ENCODE measurements around the gene SOD2. TPM values are rescaled to one million over a fixed set of nuclear protein-coding genes. Genes with fewer than 3 reads are reported as not detected.

The SOD2 gene
- polyA plus RNA-seq, 1 of the 3 experiments (the other 2 are of a cell fraction): 26.8 TPM

DNA sequence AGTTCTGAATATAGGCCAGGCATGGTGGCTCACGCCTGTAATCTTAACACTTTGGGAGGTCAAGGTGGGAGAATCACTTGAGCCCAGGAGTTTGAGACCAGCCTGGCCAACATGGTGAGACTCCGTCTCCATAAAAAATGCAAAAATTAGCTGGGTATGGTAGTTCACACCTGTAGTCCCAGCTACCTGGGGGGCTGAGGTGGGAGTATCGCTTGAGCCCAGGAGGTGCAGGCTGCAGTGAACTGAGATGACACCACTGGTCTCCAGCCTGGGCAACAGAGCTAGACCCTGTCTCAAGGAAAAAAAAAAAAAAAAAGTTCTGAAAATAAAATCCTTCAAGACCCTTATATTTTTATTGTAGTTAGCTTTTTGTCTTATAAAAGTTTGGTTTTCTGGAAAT, 22.6 kb upstream of the SOD2 start:
- H2AFZ ChIP-seq (ENCODE audit: low read depth): no peak overlapping the region
- ChIA-PET POLR2A (no interaction called here), CTCF (no interaction called here)
- no peak overlapping the region for H3K4me2 ChIP-seq
- H3K27ac ChIP-seq (ENCODE audit: low read depth in 2 of 2, low read length in 1 of 2): no peak overlapping the region
- no peaks in the 10 kb centered on the region for H3K27me3 ChIP-seq (ENCODE audit: insufficient read depth)
- no peaks in the 10 kb centered on the region for H3K4me1 ChIP-seq (ENCODE audit: control insufficient read depth in 1 of 2, insufficient read depth in 2 of 2, low read depth in 1 of 2, low read length in 1 of 2)
- peaks cover 0 to 11% of the 10 kb centered on the region in 2 experiments for H3K36me3 ChIP-seq (replicated peaks in 1 of 2; ENCODE audit: control insufficient read depth in 1 of 2, insufficient read depth in 2 of 2, low read length in 1 of 2)
- H3K4me3 ChIP-seq (ENCODE audit: low read depth in 2 of 2, low read length in 1 of 2): no peak overlapping the region
- no peaks in the 10 kb centered on the region for H3K9me2 ChIP-seq
- H3K9ac ChIP-seq: no peak overlapping the region
- H3F3A ChIP-seq (replicated peaks; ENCODE audit: insufficient read depth): peaks cover 12% of the 10 kb centered on the region
- 97% methylated on average over 3 of the region's 3 CpGs for WGBS (ENCODE audit: low lambda C conversion rate)
- no peaks in the 10 kb centered on the region for H3K9me3 ChIP-seq
- DNase-seq: no peak
- no peak for TF ChIP-seq RCOR1 (IDR thresholded peaks at IDR 0.05; ENCODE audit: low read length)
- TF ChIP-seq RFX5 (IDR thresholded peaks at IDR 0.05; ENCODE audit: low read length): no peak
- no peak for TF ChIP-seq RAD21 (IDR thresholded peaks at IDR 0.05; ENCODE audit: low read length)
- TF ChIP-seq, protein P1, sequence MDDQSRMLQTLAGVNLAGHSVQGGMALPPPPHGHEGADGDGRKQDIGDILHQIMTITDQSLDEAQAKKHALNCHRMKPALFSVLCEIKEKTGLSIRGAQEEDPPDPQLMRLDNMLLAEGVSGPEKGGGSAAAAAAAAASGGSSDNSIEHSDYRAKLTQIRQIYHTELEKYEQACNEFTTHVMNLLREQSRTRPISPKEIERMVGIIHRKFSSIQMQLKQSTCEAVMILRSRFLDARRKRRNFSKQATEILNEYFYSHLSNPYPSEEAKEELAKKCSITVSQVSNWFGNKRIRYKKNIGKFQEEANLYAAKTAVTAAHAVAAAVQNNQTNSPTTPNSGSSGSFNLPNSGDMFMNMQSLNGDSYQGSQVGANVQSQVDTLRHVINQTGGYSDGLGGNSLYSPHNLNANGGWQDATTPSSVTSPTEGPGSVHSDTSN (IDR thresholded peaks at IDR 0.05): no peak
- no peak for TF ChIP-seq EZH2phosphoT487 (IDR thresholded peaks at IDR 0.05; ENCODE audit: borderline replicate concordance, low read depth)
- no peak for TF ChIP-seq USF1 (IDR thresholded peaks at IDR 0.05; ENCODE audit: borderline replicate concordance, low read depth)
- no peak for TF ChIP-seq JUND (IDR thresholded peaks at IDR 0.05)
- TF ChIP-seq POLR2AphosphoS5 (IDR thresholded peaks at IDR 0.05; ENCODE audit: low read depth, low read length): no peak
- no peak for TF ChIP-seq FOXM1 (IDR thresholded peaks at IDR 0.05; ENCODE audit: low read depth)
- H3K79me2 ChIP-seq (ENCODE audit: insufficient read depth): peaks cover 13% of the 10 kb centered on the region; the same call in 1 of the 2 replicates
- H4K20me1 ChIP-seq (ENCODE audit: insufficient read depth): no peaks in the 10 kb centered on the region; the same call in 1 of the 2 replicates

DNA sequence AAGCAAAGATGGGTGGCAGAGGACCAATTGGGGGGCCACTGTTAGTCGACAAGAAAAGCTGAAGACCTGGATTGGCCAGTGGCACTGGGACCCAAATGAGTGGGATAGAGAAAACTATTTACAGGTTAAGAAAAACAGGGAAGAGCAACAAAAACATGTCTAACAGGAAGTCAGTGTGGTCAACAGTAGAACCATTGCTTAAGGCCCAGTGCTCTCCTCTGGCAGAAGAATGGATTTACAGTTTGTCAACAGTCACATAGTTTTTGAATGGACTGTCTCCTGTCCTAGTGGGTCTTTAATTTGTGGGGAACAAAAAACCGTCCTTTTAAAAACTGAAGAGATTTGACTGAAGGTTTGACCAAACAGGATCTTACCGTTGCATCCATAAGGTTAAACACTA, 22.1 kb upstream of the SOD2 start:
- ChIA-PET POLR2A (no interaction called here), CTCF (no interaction called here)
- H3K4me2 ChIP-seq: no peak overlapping the region
- WGBS (ENCODE audit: low lambda C conversion rate): 82% methylated on average over 3 of the region's 3 CpGs
- no peak overlapping the region for H3K4me3 ChIP-seq (ENCODE audit: low read depth in 2 of 2, low read length in 1 of 2)
- no peaks in the 10 kb centered on the region for H3K9me2 ChIP-seq
- TF ChIP-seq RAD21 (IDR thresholded peaks at IDR 0.05; ENCODE audit: low read length) (no peak), YY1 (IDR thresholded peaks at IDR 0.05; ENCODE audit: low read depth) (no peak), RCOR1 (IDR thresholded peaks at IDR 0.05; ENCODE audit: low read length) (no peak), TAF1 (IDR thresholded peaks at IDR 0.05; ENCODE audit: borderline replicate concordance, low read depth, low read length) (no peak), GATA2 (CRISPR knock-in tag; IDR thresholded peaks at IDR 0.05) (no peak)
- TF ChIP-seq, protein P2, sequence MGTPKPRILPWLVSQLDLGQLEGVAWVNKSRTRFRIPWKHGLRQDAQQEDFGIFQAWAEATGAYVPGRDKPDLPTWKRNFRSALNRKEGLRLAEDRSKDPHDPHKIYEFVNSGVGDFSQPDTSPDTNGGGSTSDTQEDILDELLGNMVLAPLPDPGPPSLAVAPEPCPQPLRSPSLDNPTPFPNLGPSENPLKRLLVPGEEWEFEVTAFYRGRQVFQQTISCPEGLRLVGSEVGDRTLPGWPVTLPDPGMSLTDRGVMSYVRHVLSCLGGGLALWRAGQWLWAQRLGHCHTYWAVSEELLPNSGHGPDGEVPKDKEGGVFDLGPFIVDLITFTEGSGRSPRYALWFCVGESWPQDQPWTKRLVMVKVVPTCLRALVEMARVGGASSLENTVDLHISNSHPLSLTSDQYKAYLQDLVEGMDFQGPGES (IDR thresholded peaks at IDR 0.05; ENCODE audit: low read depth, low read length): no peak
- TF ChIP-seq, protein P1 (IDR thresholded peaks at IDR 0.05): no peak
- H3K79me2 ChIP-seq (ENCODE audit: insufficient read depth): peaks cover 10% of the 10 kb centered on the region; the same call in 1 of the 2 replicates
- no peak for DNase-seq
- no peak overlapping the region for H2AFZ ChIP-seq (ENCODE audit: low read depth)
- no peaks in the 10 kb centered on the region for H3K4me1 ChIP-seq (ENCODE audit: control insufficient read depth in 1 of 2, insufficient read depth in 2 of 2, low read depth in 1 of 2, low read length in 1 of 2)
- H3K27ac ChIP-seq (ENCODE audit: low read depth in 2 of 2, low read length in 1 of 2): no peak overlapping the region
- H3K9me3 ChIP-seq: no peaks in the 10 kb centered on the region
- peaks cover 12% of the 10 kb centered on the region for H3F3A ChIP-seq (replicated peaks; ENCODE audit: insufficient read depth)
- peaks cover 0 to 11% of the 10 kb centered on the region in 2 experiments for H3K36me3 ChIP-seq (replicated peaks in 1 of 2; ENCODE audit: control insufficient read depth in 1 of 2, insufficient read depth in 2 of 2, low read length in 1 of 2)
- no peaks in the 10 kb centered on the region for H4K20me1 ChIP-seq (ENCODE audit: insufficient read depth)
- H3K27me3 ChIP-seq (ENCODE audit: insufficient read depth): no peaks in the 10 kb centered on the region
- H3K9ac ChIP-seq: no peak overlapping the region
